HG02840 (cell line): ENCODE data around the gene TMEM150B.

Experiments used
- ATAC-seq: cut with Tn5 transposase; IDR thresholded peaks from one replicate; pipeline ENCODE4 v1.9.1; 2021; ENCODE audit warnings: mild to moderate bottlenecking, moderate library complexity, moderate number of reproducible peaks; ENCODE audit not compliant: unreplicated experiment, low FRiP score

Gene TMEM150B

GRCh38 chr19:55325172-55325571, at the start of gene TMEM150B:
TSS of gene TMEM150B (minus strand) at chr19:55325341. CDS start at chr19:55321036, 4,305 bp downstream.
- ATAC-seq = no peak

GRCh38 chr19:55373993-55374757, 49.0 kb upstream of the TMEM150B start:
- ATAC-seq = no peak

DNA sequence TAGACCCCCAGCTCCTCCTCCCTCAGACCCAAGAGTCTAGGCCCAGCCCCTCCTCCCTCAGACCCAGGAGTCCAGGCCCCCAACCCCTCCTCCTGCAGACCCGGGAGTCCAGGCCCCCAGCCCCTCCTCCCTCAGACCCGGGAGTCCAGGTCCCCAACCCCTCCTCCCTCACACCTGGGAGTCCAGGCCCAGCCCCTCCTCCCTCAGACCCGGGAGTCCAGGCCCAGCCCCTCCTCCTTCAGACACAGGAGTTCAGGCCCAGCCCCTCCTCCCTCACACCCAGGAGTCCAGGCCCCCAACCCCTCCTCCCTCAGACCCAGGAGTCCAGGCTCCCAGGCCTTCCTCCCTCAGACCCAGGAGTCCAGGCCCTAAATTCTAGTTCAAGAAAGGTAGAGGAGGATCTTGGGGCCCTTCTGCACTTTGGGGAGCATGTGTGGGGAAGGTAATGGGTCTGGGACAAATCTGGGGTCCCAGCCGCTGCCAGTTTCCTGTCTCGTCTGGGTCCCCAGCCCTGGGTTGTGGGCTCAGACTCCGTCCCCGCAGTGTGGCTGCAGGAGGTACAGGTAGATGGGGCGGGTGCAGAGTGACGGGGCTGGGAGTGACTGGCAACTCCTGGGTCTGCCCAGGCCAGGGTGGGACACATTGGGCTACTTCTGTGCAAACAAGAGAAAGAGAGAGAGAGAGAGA, 48.3 kb upstream of the TMEM150B start:
- no peak for ATAC-seq

DNA sequence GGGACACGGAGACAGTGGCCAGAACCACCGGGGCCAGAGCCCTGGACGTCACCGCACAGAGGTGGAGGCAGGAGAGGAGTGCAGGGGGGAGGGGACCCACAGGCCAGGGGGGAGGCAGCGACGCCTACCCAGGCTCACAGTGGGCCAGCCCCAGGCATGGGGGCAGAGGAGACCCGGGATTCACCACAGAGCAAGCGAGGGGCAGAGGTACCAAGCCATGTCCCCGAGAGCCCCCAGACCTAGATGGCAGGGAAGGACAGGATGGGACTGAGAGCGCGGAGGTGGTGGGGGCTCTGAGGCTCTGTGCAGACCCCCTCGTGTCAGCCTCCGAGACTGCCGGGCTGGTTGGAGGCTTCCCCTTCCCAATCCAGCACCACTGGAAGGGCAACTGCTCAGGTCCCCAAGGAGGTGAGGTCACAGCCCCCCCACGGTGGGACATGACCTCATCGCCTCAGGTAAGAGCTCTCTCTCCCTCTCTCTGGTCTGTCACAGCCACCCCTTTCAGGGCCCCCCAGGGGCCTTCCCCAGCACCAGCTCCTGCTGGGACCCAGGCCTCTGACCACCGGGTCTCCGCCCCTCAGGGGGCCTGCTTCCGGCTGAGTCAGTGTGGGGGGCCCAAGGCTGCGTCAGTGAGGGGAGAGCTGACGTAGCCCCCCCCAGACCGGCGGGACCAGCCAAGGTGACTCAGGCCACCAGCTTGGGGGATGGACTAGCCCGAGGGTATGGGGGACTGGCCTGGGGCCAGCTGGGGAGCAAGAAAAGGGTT, 47.4 kb upstream of the TMEM150B start:
- no peak for ATAC-seq

DNA sequence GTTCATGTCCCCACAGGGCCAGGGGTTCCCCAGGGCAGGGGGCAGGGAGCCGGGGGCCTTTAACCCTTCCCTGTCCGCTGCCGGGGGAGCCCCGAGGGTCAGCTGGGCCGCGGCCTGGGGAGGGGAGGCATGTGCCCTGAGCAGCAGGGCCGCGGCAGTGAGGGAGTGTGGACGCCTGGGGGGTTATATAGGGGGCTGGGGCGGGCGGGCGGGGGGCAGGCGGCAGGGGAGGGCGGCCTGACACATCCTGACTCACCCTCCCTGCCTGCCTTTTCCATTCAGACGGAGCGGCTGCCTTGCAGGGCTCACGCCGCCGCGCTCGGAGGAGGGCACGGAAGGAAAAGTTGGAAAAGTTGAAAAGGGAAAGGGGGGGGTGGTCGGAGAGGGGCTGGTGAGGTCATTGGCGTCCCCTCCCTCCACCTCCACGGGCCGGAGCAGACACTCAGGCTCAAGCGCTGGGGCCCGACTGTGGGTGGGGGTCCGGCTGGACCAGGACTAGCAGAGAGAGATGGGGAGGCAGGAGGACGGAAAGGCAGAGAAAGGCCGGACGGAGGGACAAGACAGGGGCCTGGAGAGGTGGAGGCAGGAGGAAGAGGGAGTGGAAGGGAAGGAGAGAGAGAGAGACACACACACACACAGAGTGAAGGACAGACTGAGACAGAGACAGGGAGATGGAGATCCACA, 45.3 kb upstream of the TMEM150B start, which contains the start of gene IL11:
Gene IL11, minus strand, starts transcription at position 159 of the 684 bp plus-strand sequence. Its CDS starts 153 bp downstream, at position 6.
- ATAC-seq = no peak

DNA sequence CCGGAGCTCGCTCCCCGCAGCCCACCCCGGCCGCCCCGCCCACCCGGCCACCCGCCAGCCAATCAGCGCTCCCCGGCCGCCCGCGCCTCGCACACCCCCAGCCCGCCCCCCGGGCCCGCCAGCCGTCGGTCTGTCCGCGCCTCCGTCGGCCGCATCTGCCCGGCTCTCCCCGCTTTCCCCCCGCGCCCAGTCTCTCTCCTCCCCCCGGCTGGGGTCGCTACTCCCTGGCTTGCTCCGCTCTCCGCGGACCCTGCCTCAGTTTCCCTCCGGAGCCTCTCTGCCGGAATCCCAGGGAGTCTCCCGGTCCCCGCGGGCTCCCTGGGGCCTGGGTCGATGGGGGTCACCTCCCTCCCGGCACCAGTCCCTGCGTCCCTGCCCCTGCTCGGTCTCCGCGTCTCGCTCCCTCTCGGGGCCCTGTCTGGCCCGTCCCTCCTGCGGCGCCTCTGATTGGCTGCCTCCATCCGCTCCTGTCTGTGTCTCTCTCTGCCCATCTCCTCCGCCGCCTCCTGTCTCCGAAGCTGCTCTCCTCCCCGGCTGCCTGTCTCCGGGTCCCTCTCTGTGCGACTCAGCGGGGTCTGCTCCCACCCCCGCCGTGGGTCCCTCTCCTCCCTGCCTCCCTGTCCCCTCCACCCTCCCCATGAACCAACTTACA, 44.6 kb upstream of the TMEM150B start:
- no peak for ATAC-seq

DNA sequence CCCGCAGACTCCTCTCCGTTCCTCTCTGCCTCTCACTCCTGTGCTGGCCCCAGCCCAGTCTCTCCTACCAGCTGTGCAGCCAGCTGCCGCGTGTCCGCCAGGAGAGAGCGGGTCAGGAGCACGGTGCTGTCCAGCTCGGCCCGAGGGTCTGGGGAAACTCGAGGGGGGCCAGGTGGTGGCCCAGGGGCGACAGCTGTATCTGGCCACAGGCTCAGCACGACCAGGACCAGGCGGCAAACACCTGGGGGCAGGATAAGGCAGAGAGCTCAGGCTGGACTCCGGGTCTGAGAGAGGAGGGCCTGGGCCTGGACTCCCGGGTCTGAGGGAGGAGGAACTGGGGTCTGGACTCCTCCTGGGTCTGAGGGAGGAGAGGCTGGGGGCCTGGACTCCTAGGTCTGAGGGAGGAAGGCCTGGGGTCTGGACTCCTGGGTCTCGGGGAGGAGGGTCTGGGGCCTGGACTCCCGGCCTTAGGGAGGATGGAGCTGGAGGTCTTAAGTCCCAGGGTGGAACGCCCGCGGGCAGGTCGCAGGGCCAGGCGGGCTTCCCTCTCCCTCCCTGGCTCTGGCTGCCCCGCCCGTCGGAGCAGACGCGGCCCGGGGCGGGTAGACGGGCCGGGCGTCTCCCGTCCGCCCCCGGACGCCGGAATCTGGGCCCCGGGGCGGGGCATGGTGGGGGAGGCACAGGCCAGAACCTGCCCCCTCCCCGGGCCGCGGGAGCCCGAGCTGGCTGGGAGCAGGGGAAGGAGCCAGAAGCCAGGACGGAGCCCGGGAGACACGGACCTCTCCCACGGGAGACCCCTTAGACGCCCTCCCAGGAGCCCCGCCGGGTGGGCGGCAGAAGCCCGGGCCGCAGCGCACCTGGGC, 43.8 kb upstream of the TMEM150B start:
- ATAC-seq = no peak

GRCh38 chr19:55368106-55368505, 43.0 kb upstream of the TMEM150B start:
- no peak for ATAC-seq

GRCh38 chr19:55366790-55367189, 41.6 kb upstream of the TMEM150B start:
- ATAC-seq = no peak

DNA sequence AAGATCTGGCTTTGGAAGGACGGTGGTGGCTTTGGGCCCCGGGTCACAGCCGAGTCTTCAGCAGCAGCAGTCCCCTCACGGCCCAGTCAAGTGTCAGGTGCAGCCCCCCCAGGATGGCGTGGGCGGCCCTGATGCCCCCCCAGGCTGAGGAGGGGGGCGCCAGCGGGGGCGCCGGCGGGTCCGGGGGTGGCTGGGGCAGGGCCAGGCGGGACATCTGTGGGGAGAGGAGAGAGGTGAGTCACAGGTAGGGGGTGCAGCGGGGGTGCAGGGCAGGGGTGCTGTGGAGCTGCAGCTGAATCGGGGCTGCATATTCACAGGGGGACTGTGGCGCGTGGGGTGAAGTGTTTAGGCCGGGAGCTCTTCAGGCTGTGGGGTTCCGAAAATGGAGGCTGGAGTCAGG, 40.8 kb upstream of the TMEM150B start:
- ATAC-seq = no peak

DNA sequence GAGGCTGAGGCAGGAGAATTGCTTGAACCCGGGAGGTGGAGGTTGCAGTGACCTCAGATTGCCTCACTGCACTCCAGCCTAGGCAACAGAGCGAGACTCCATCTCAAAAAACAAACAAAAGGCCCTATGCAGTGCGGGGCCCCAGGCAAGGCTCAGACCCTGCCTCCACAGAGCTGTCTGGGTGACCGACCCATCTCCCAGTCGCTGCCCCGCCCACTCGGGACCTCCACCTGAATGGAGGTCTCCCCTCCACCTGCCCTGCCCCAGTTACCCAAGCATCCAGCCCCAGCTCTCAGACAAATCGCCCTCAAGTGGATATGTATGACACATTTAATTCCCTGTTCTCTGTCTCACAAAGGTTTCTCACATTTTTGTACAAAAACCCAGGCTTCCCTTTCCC, 40.1 kb upstream of the TMEM150B start:
- ATAC-seq = no peak

DNA sequence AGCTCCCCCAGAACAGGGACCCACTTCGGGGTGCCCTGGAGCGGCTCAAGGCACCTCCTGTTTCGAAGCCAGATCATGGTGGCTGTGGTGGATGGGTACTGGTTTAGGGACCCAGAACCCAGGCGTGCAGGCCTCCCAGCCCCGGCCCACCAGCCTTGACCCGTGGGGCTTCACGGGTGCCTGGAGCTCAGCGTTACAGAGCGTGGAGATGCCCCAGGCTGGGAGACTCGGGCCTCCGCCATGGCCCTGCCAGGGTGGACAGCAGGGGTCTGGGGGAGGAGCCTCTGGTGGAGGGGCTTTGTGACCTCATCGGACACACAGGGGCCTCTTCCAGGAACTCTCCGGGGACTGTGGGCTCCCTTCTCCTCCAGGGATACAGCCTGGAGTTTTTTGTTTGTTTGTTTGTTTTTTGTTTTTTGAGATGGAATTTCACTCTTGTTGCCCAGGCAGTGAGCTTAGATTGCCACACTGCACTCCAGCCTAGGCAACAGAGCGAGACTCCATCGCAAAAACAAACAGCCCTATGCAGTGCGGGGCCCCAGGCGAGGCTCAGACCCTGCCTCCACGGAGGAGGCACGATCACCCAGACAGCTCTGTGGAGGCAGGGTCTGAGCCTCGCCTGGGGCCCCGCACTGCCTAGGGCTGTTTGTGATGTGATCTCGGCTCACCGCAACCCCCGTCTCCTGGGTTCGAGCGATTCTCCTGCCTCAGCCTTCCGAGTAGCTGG, 38.0 kb upstream of the TMEM150B start, which contains the start of gene GARIN5B:
Gene GARIN5B, minus strand, starts transcription at position 271 of the 727 bp plus-strand sequence. Its CDS starts 194 bp downstream, at position 77.
- no peak for ATAC-seq

- ATAC-seq = no peak
Measured at GRCh38 chr19:55362174-55362989, 37.2 kb upstream of the TMEM150B start.

DNA sequence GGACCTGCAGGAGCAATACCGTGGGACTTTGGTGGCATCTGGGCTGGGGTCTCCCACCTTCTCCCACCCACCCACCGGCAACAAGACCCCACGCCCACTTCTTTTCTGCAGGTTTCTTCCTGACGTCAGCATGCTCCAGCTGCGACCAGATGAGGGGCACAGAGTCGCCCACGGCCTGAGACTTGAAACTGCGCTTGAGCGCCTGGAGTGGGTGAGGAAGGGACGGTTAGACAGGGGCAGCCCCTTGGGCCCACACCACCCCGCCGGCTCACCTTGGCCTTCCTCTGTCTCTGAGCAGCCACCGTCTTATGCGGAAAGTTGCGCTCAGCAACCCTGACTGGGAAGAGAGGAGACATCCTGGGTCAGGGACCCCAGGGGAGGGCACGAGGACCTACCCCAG, 35.8 kb upstream of the TMEM150B start:
- no peak for ATAC-seq

DNA sequence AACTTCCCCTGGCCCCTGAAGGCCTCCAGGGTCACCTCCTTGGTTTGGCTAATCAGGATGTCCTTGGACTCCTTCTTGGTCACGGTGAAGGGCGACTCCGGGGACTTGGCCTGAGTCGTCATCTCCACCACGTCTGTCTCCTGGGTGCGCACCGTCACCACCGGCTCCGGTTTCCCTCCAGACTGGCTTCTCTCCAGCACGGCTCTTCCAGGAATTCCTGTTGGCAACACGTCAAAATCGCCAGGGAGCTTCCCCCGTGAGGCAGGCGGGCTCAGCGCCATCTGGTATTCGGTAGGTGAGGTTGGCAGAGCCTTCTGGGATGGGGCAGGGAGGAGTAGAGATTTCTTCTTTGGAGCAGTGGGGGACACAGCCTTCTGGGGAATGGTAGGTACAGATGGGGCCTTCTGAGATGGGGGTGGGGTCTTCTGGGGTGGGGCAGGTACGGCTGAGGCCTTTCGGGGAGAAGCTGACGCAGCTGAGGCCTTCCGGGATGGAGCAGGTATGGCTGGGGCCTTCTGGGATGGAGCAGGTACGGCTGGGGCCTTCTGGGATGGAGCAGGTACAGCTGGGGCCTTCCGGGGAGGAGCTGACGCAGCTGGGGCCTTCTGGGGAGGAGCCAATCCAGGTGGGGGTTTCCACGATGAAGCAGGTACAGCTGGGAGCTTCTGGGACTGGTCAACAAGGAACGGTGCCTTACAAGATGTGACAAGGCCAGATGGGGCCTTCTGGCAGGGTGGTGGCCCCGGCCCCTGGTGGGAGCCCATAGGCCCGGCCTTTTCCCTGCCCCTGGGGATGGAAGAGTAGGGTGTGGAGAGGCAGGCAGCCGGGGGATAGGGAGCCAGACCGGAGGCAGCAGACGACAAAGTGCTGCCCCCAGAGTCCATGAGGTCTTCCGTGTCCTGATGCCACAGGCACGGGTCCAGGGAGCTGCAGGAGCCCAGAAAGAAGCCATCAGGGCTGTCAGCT, 34.1 kb upstream of the TMEM150B start:
- no peak for ATAC-seq

- ATAC-seq = no peak
Measured at GRCh38 chr19:55358493-55358892, 33.4 kb upstream of the TMEM150B start.
